ENCODE measurements around the gene LAS1L.

DNA sequence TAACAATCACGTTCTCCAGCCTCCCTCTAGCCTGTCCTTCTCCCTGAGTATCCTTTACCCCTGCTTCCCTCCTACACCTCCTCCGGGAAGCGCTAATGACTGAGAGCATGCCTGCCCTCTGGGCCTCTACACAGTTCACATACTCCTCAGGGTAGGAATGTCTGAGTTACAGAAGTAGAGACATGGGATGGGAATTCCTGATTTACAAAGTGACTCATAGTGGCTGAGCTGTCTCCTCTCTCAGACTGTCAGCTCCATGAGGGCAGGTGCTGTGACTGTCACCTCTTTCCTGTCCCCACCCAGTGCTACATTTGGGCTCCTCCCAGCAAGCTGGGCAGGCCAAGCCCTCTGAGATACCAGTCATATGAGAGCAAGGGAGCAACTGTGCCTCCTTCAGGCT, 2.6 kb downstream of the LAS1L start:
- no peak for TF ChIP-seq EZH2phosphoT487 (IDR thresholded peaks at IDR 0.05; ENCODE audit: borderline replicate concordance, low read length)
- TF ChIP-seq, protein P1, sequence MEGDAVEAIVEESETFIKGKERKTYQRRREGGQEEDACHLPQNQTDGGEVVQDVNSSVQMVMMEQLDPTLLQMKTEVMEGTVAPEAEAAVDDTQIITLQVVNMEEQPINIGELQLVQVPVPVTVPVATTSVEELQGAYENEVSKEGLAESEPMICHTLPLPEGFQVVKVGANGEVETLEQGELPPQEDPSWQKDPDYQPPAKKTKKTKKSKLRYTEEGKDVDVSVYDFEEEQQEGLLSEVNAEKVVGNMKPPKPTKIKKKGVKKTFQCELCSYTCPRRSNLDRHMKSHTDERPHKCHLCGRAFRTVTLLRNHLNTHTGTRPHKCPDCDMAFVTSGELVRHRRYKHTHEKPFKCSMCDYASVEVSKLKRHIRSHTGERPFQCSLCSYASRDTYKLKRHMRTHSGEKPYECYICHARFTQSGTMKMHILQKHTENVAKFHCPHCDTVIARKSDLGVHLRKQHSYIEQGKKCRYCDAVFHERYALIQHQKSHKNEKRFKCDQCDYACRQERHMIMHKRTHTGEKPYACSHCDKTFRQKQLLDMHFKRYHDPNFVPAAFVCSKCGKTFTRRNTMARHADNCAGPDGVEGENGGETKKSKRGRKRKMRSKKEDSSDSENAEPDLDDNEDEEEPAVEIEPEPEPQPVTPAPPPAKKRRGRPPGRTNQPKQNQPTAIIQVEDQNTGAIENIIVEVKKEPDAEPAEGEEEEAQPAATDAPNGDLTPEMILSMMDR (IDR thresholded peaks at IDR 0.05; ENCODE audit: low read depth, low read length, poor library complexity, severe bottlenecking): no peak
